ENCODE results near the gene NHERF1. TPM values are rescaled to one million over a fixed set of nuclear protein-coding genes. Genes with fewer than 3 reads are reported as not detected.
A peak's percentile ranks its signal among the peaks of the same experiment; 100 is the strongest.

NHERF1 gene
- total and polyA plus RNA-seq, 7 experiments from 2014 or later: 93.1 to 393 (median 165) TPM

DNA sequence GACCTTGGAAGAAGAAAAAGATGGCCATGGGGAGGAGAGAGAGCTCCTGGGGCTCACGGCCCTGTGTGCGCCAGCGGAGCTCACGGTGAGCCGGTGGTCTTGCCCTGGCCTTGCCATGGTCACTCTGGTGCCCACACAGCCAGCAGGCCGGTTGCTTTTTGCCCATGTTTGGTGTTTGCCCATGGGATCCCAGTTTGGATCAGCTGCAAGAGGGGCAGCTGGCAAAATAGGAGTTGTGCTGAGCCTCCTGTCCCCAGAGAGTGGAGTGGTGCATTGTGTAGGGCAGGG is 1.6 kb downstream of the NHERF1 start:
- ATAC-seq (no peak), DNase-seq (no peak)
- ChIA-PET CTCF (interaction anchor here (0.7 to 14.1 kb wide), 7 partner anchors 9 to 112 kb away, joined by 3 to 165 read pairs (median 5); partner anchors contain the start of gene NAT9), POLR2A (interaction anchor here (0.9 to 20.3 kb wide), 8 partner anchors 8 to 123 kb away, joined by 3 to 372 read pairs (median 16); partner anchors contain the start of genes FDXR, NAT9 and RAB37)
- no peaks in the 10 kb centered on the region for H3K27me3 Mint-ChIP-seq
- Histone ChIP-seq H3K4me1 (ENCODE audit: control insufficient read depth in 2 of 2, insufficient read depth in 2 of 2, low read length in 2 of 2) (peaks cover 51 to 57% of the 10 kb centered on the region in 2 donors), H3K27me3 (ENCODE audit: control insufficient read depth in 2 of 2, insufficient read depth in 2 of 2, low read length in 2 of 2) (no peaks in the 10 kb centered on the region), H3K9me3 (ENCODE audit: control insufficient read depth in 2 of 3, low read length in 3 of 3) (no peaks in the 10 kb centered on the region), H3K4me3 (ENCODE audit: low read length) (peak overlapping the region; percentile 95), H3K27ac (ENCODE audit: low read depth, low read length) (peak overlapping the region; percentile 90), H3K36me3 (ENCODE audit: control insufficient read depth in 2 of 3, insufficient read depth in 3 of 3, low read length in 3 of 3) (peaks cover 0 to 29% (median 3%) of the 10 kb centered on the region in 3 experiments)
- peaks cover 0 to 2% (median 0%) of the 10 kb centered on the region in 11 donors for H3K9me3 Mint-ChIP-seq
- peak overlapping the region; percentile 80 to 97 (median 93) for H3K27ac Mint-ChIP-seq
- peaks cover 49 to 68% (median 59%) of the 10 kb centered on the region in 7 donors for H3K4me1 Mint-ChIP-seq
- intact Hi-C loops (cut with micrococcal nuclease): loop anchor here in 1 of 2 donors (10.0 kb wide), 1 partner anchor 545 kb away; the partner anchor contains the start of gene RPL38
- H3K4me3 Mint-ChIP-seq: peak overlapping the region; percentile 96 to 100 (median 98)
- H3K36me3 Mint-ChIP-seq: peaks cover 4 to 43% (median 16%) of the 10 kb centered on the region in 5 donors

DNA sequence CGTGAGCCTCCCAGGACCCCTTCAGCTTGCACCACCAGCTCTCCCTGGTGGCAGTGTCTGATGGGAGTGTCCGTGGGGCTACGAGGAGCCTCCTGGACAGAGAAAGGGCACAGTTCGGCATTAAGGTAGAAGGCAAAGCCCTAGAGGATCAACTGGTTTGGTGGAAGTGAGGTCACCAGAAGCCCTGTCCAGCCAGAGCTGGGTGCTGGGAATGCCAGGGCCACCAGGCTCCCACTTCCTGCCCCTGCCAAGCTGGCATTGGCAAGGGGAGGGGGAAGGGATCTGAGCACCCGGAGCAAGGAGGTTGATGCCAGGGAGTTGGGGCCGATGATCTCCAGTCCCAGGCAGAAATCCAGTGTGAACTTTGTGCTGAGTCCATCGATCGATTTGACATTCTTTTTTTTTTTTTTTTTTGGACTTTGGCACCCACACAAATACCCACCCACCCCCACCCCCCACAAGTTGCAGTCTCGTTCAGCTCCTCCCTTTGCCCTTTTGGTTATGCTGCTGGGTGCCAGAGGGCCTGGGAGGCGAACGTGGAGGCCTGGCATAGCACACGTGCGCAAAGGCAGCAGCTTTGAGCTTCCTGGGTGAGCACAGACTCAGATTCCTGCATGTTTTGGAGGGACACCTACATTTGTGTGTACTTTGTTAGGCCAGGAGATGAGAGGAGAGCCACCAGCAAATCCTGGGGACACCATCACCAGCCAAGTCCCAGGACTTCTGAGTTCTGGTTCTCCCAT is 2.1 kb downstream of the NHERF1 start:
- DNase-seq (no peak), ATAC-seq (no peak)
- ChIA-PET POLR2A (interaction anchor here (0.9 to 20.3 kb wide), 8 partner anchors 8 to 262 kb away, joined by 3 to 372 read pairs (median 16); partner anchors contain the start of genes MRPL58, NAT9 and RAB37), CTCF (interaction anchor here (1.0 to 14.1 kb wide), 6 partner anchors 8 to 112 kb away, joined by 3 to 165 read pairs (median 10); partner anchors contain the start of gene NAT9)
- Mint-ChIP-seq H3K27me3 (no peaks in the 10 kb centered on the region), H3K4me1 (peaks cover 54 to 73% (median 64%) of the 10 kb centered on the region in 7 donors), H3K36me3 (peaks cover 4 to 43% (median 16%) of the 10 kb centered on the region in 5 donors), H3K27ac (peak overlapping the region; percentile 80 to 98 (median 93)), H3K4me3 (peak overlapping the region; percentile 96 to 100 (median 98)), H3K9me3 (peaks cover 0 to 2% (median 0%) of the 10 kb centered on the region in 11 donors)
- H3K27ac ChIP-seq (ENCODE audit: low read depth, low read length): peak overlapping the region; percentile 90
- peaks cover 52 to 60% of the 10 kb centered on the region in 2 donors for H3K4me1 ChIP-seq (ENCODE audit: control insufficient read depth in 2 of 2, insufficient read depth in 2 of 2, low read length in 2 of 2)
- H3K36me3 ChIP-seq (ENCODE audit: control insufficient read depth in 2 of 3, insufficient read depth in 3 of 3, low read length in 3 of 3): peaks cover 0 to 33% (median 3%) of the 10 kb centered on the region in 3 experiments
- H3K9me3 ChIP-seq (ENCODE audit: control insufficient read depth in 2 of 3, low read length in 3 of 3): no peaks in the 10 kb centered on the region
- intact Hi-C loops (cut with micrococcal nuclease): loop anchor here (1.0 to 10.0 kb wide), 2 partner anchors 9 to 546 kb away; partner anchors contain the start of gene RPL38 (in 1 of the 2)
- H3K4me3 ChIP-seq (ENCODE audit: low read length): peak overlapping the region; percentile 95
- H3K27me3 ChIP-seq (ENCODE audit: control insufficient read depth in 2 of 2, insufficient read depth in 2 of 2, low read length in 2 of 2): no peaks in the 10 kb centered on the region

DNA sequence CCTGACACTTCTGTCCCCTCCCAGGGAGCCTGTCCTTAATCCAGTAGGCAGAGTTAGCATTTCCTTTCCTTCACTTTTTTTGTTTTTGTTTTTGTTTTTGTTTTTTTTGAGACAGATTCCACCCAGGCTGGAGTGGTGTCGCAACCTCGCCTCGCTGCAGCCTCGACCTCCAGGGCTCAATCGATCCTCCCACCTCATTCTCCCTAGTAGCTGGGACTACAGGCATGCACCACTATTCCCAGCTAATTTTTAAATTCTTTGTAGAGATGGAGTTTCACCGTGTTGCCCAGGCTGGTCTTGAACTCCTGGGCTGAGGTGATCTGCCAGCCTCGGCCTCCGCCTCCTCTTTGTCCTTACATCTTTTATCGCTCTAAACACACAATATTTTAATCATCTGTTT is 4.0 kb downstream of the NHERF1 start:
- POLR2A ChIA-PET: interaction anchor here (0.6 to 20.3 kb wide), 5 partner anchors 10 to 63 kb away, joined by 4 to 372 read pairs (median 27); partner anchors contain the start of genes NAT9 and RAB37
- H3K27ac ChIP-seq (ENCODE audit: low read depth, low read length): peak overlapping the region; percentile 90
- H3K9me3 Mint-ChIP-seq: peaks cover 0 to 2% (median 0%) of the 10 kb centered on the region in 11 donors
- DNase-seq (no peak), ATAC-seq (no peak)
- H3K27ac Mint-ChIP-seq: peak overlapping the region; percentile 78 to 98 (median 89)
- peaks cover 4 to 39% (median 16%) of the 10 kb centered on the region in 5 donors for H3K36me3 Mint-ChIP-seq
- H3K4me1 Mint-ChIP-seq: peaks cover 59 to 72% (median 63%) of the 10 kb centered on the region in 7 donors
- H3K27me3 ChIP-seq (ENCODE audit: control insufficient read depth in 2 of 2, insufficient read depth in 2 of 2, low read length in 2 of 2): no peaks in the 10 kb centered on the region
- H3K4me3 Mint-ChIP-seq: peak overlapping the region; percentile 81 to 100 (median 98)
- H3K4me3 ChIP-seq (ENCODE audit: low read length): peak overlapping the region; percentile 95
- intact Hi-C loops (cut with micrococcal nuclease): loop anchor here in 1 of 2 donors (10.0 kb wide), 1 partner anchor 548 kb away; the partner anchor contains the start of gene RPL38
- peaks cover 58 to 65% of the 10 kb centered on the region in 2 donors for H3K4me1 ChIP-seq (ENCODE audit: control insufficient read depth in 2 of 2, insufficient read depth in 2 of 2, low read length in 2 of 2)
- peaks cover 0 to 33% (median 3%) of the 10 kb centered on the region in 3 experiments for H3K36me3 ChIP-seq (ENCODE audit: control insufficient read depth in 2 of 3, insufficient read depth in 3 of 3, low read length in 3 of 3)
- no peaks in the 10 kb centered on the region for H3K9me3 ChIP-seq (ENCODE audit: control insufficient read depth in 2 of 3, low read length in 3 of 3)
- CTCF ChIA-PET: interaction anchor here (0.7 to 14.1 kb wide), 5 partner anchors 10 to 95 kb away, joined by 3 to 165 read pairs (median 7); partner anchors contain the start of gene NAT9
- H3K27me3 Mint-ChIP-seq: no peaks in the 10 kb centered on the region

DNA sequence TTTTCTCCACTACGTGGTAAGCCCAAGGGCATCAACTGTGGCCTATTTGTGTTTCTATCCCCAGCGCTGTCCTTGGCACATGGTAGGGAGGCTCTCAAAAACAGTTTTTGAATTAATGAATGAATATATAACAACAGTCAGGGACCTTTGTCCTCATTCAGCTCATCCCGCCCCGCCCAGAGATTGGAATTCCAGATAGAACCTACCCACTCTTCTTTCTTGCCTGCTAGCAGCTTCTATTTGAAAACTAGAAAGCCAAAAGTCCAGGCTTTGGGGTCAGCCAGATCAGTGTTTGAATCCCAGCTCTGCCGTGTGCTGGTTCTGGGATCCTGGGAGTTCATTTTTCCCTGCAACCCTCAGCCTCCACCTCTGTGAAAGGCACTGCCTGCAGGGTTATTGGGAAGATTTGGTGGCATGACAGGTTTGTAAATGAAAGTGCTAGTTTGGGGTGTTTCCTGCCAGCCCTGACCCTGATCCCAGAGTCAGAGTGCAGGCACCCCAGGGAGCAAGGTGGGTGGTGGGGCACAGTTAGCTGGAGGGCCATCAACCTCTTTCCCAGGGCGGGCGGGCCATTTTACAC is 4.5 kb downstream of the NHERF1 start:
- H3K4me3 ChIP-seq (ENCODE audit: low read length): peak overlapping the region; percentile 5
- Mint-ChIP-seq H3K27ac (peak overlapping the region; percentile 78 to 98 (median 89)), H3K4me3 (peak overlapping the region; percentile 81 to 100 (median 98)), H3K9me3 (peaks cover 0 to under 1% (median 0%) of the 10 kb centered on the region in 11 donors), H3K4me1 (peaks cover 62 to 72% (median 65%) of the 10 kb centered on the region in 7 donors), H3K27me3 (no peaks in the 10 kb centered on the region), H3K36me3 (peaks cover 4 to 39% (median 16%) of the 10 kb centered on the region in 5 donors)
- DNase-seq: no peak
- ATAC-seq: no peak
- CTCF ChIA-PET: interaction anchor here (0.9 to 14.1 kb wide), 5 partner anchors 11 to 113 kb away, joined by 3 to 165 read pairs (median 7); partner anchors contain the start of gene NAT9
- intact Hi-C loops (cut with micrococcal nuclease): loop anchor here in 1 of 2 donors (10.0 kb wide), 1 partner anchor 548 kb away; the partner anchor contains the start of gene RPL38
- POLR2A ChIA-PET: interaction anchor here (1.4 to 20.3 kb wide), 4 partner anchors 8 to 22 kb away, joined by 4 to 372 read pairs (median 17); partner anchors contain the start of gene NAT9
- H3K4me1 ChIP-seq (ENCODE audit: control insufficient read depth in 2 of 2, insufficient read depth in 2 of 2, low read length in 2 of 2): peaks cover 58 to 66% of the 10 kb centered on the region in 2 donors
- peak overlapping the region; percentile 90 for H3K27ac ChIP-seq (ENCODE audit: low read depth, low read length)
- H3K9me3 ChIP-seq (ENCODE audit: control insufficient read depth in 2 of 3, low read length in 3 of 3): no peaks in the 10 kb centered on the region
- peaks cover 0 to 33% (median 3%) of the 10 kb centered on the region in 3 experiments for H3K36me3 ChIP-seq (ENCODE audit: control insufficient read depth in 2 of 3, insufficient read depth in 3 of 3, low read length in 3 of 3)
- H3K27me3 ChIP-seq (ENCODE audit: control insufficient read depth in 2 of 2, insufficient read depth in 2 of 2, low read length in 2 of 2): no peaks in the 10 kb centered on the region

DNA sequence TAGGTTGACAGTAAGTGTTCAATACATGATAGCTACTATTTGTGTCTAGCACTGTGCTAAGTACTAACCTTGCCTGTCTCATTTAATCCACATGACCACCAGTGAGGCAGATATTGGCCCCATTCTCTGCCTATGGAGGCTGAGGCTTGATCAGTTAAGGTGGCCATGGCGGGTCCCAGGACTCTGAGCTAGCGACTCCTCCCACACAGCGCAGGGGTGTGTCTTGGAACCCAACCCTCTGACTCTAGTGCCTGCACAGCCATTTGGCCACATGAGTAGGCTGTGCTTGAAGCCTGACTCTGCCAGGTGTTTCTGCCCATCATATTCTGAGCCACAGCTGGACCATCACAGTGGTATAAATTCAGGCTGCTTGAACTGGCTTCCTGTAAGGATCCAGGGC is 6.4 kb downstream of the NHERF1 start:
- Mint-ChIP-seq H3K9me3 (no peaks in the 10 kb centered on the region), H3K36me3 (peaks cover 4 to 34% (median 16%) of the 10 kb centered on the region in 5 donors), H3K4me3 (peak overlapping the region; percentile 23 to 100 (median 41)), H3K4me1 (peaks cover 76 to 92% (median 82%) of the 10 kb centered on the region in 7 donors), H3K27ac (peak overlapping the region; percentile 29 to 97 (median 71)), H3K27me3 (no peaks in the 10 kb centered on the region)
- Histone ChIP-seq H3K4me3 (ENCODE audit: low read length) (no peak overlapping the region), H3K27ac (ENCODE audit: low read depth, low read length) (peak overlapping the region; percentile 4), H3K4me1 (ENCODE audit: control insufficient read depth in 2 of 2, insufficient read depth in 2 of 2, low read length in 2 of 2) (peaks cover 76 to 85% of the 10 kb centered on the region in 2 donors), H3K9me3 (ENCODE audit: control insufficient read depth in 2 of 3, low read length in 3 of 3) (no peaks in the 10 kb centered on the region), H3K36me3 (ENCODE audit: control insufficient read depth in 2 of 3, insufficient read depth in 3 of 3, low read length in 3 of 3) (peaks cover 0 to 19% (median 3%) of the 10 kb centered on the region in 3 experiments), H3K27me3 (ENCODE audit: control insufficient read depth in 2 of 2, insufficient read depth in 2 of 2, low read length in 2 of 2) (no peaks in the 10 kb centered on the region)
- CTCF ChIA-PET: interaction anchor here (1.2 to 14.1 kb wide), 3 partner anchors 9 to 98 kb away, joined by 4 to 165 read pairs (median 56); partner anchors contain the start of gene NAT9
- ATAC-seq (no peak), DNase-seq (no peak)
- intact Hi-C loops (cut with micrococcal nuclease): loop anchor here in 1 of 2 donors (5.0 to 10.0 kb wide), 2 partner anchors 98 to 550 kb away; partner anchors contain the start of gene RPL38
- POLR2A ChIA-PET: interaction anchor here (0.6 to 20.3 kb wide), 3 partner anchors 9 to 76 kb away, joined by 3 to 372 read pairs (median 3); partner anchors contain the start of gene NAT9

All from naive thymus-derived CD4-positive, alpha-beta T cell (primary cell).